GM19438 (cell line): ENCODE measurements around the gene EXOC7.
"Not testable (repeated sequence)": the region's sequence is repeated elsewhere in the genome, so short reads cannot be mapped to it uniquely, and the experiment has no call there.

Experiments
- ATAC-seq: cut with Tn5 transposase; IDR thresholded peaks from one replicate; pipeline ENCODE4 v1.9.1; 2021; ENCODE audit warnings: low read depth; ENCODE audit not compliant: unreplicated experiment

The EXOC7 gene

GRCh38 chr17:76089680-76090516 lies 13.7 kb downstream of the EXOC7 start:
- ATAC-seq, result no peak

GRCh38 chr17:76088868-76089576 lies 14.6 kb downstream of the EXOC7 start:
- no peak for ATAC-seq

- no peak for ATAC-seq
Measured at GRCh38 chr17:76088041-76088867, 15.3 kb downstream of the EXOC7 start.

- ATAC-seq, result no peak
Measured at GRCh38 chr17:76087531-76087930, 16.1 kb downstream of the EXOC7 start.

GRCh38 chr17:76086384-76086783 lies 17.2 kb downstream of the EXOC7 start:
- ATAC-seq, result no peak

- ATAC-seq, result no peak
Measured at GRCh38 chr17:76085731-76086366, 17.7 kb downstream of the EXOC7 start.

- ATAC-seq, result no peak
Measured at GRCh38 chr17:76085066-76085730, 18.4 kb downstream of the EXOC7 start.

- ATAC-seq, result no peak
Measured at GRCh38 chr17:76083536-76084182, 19.9 kb downstream of the EXOC7 start.

- ATAC-seq, result no peak
Measured at GRCh38 chr17:76082326-76083251, 21.0 kb downstream of the EXOC7 start.

GRCh38 chr17:76081295-76082210 lies 22.0 kb downstream of the EXOC7 start:
- no peak for ATAC-seq

GRCh38 chr17:76080768-76081287 lies 22.8 kb downstream of the EXOC7 start:
- no peak for ATAC-seq

GRCh38 chr17:76079956-76080767 lies 23.4 kb downstream of the EXOC7 start:
- ATAC-seq, result no peak

- ATAC-seq, result no peak
Measured at GRCh38 chr17:76079535-76079955, 24.0 kb downstream of the EXOC7 start.

GRCh38 chr17:76078860-76079534 lies 24.6 kb downstream of the EXOC7 start, which contains the start of gene ZACN:
Gene ZACN, plus strand, starts transcription at chr17:76079182. Its CDS starts 83 bp downstream, at chr17:76079265.
- ATAC-seq, result no peak

- not testable (repeated sequence) for ATAC-seq
Measured at GRCh38 chr17:76078370-76078769, 25.2 kb downstream of the EXOC7 start.
